Astrocyte (in vitro differentiated cells and primary cell): ENCODE data around the gene GIGYF1.

Source experiments
- CTCF ChIP-seq: IDR thresholded peaks from 2 replicates; pipeline ENCODE4 v1.5.1; 2011; ENCODE audit warnings: low read depth, mild to moderate bottlenecking, inconsistent platforms, low read length, moderate library complexity; ENCODE audit not compliant: insufficient read depth
- EZH2 ChIP-seq: IDR thresholded peaks from 2 replicates; pipeline ENCODE4 v1.6.1; 2012; ENCODE audit warnings: mild to moderate bottlenecking, low read length, inconsistent platforms; ENCODE audit not compliant: insufficient read depth

GRCh38 chr7:100720279-100720670 is 26.2 kb upstream of the GIGYF1 start, which contains the start of gene EPO:
- TF ChIP-seq CTCF (no peak), EZH2 (peak; percentile 69)
